ENCODE measurements around the gene ALDH5A1. TPM values are rescaled to one million over a fixed set of nuclear protein-coding genes. Genes with fewer than 3 reads are reported as not detected.

Gene ALDH5A1
- total and polyA plus RNA-seq, 8 donors = 0.58 to 9.8 (median 2.5) TPM

Other genes starting within 250 kb of the ALDH5A1 start
- gene DCDC2, start 136.9 kb upstream of the ALDH5A1 start, total RNA-seq = 1 to 10 TPM in 3 of 5 donors, under 1 TPM in 2; under 0.01 to 2.8 (median 2.2) TPM
- 1 to 10 TPM in 1 of 3 donors, under 1 TPM in 2; 0.15 to 2.7 (median 0.48) TPM for gene DCDC2, start 136.9 kb upstream of the ALDH5A1 start, polyA plus RNA-seq
- 10 to 100 TPM; 17.0 to 45.2 (median 36.8) TPM for gene MRS2, start 92.0 kb upstream of the ALDH5A1 start, total RNA-seq
- gene MRS2, start 92.0 kb upstream of the ALDH5A1 start, polyA plus RNA-seq = 10 to 100 TPM in 2 of 3 donors, 1 to 10 TPM in 1; 8.4 to 19.7 (median 12.0) TPM
- 1 to 10 TPM in 2 of 5 donors, under 1 TPM in 1, not detected in 2; 0.43 to 2.8 (median 1.3) TPM for gene GPLD1, start 5.4 kb upstream of the ALDH5A1 start, total RNA-seq
- gene GPLD1, start 5.4 kb upstream of the ALDH5A1 start, polyA plus RNA-seq = under 1 TPM; 0.18 to 0.44 (median 0.31) TPM
- under 1 TPM in 2 of 5 donors, not detected in 3; 0.37 to 0.58 TPM for gene KIAA0319, start 151.2 kb downstream of the ALDH5A1 start, total RNA-seq
- gene KIAA0319, start 151.2 kb downstream of the ALDH5A1 start, polyA plus RNA-seq = under 1 TPM in 2 of 3 donors, not detected in 1; 0.05 to 0.06 TPM
- 100 to 1,000 TPM in 1 of 5 donors, 10 to 100 TPM in 4; 18.7 to 112 (median 21.0) TPM for gene TDP2, start 171.9 kb downstream of the ALDH5A1 start, total RNA-seq
- 10 to 100 TPM; 23.5 to 43.5 (median 31.4) TPM for gene TDP2, start 171.9 kb downstream of the ALDH5A1 start, polyA plus RNA-seq
- gene ACOT13, start 172.1 kb downstream of the ALDH5A1 start, total RNA-seq = 10 to 100 TPM in 1 of 5 donors, 1 to 10 TPM in 4; 2.9 to 10.4 (median 6.1) TPM
- gene ACOT13, start 172.1 kb downstream of the ALDH5A1 start, polyA plus RNA-seq = 10 to 100 TPM; 19.9 to 22.1 (median 21.4) TPM
- 10 to 100 TPM; 29.5 to 87.1 (median 66.5) TPM for gene C6orf62, start 224.2 kb downstream of the ALDH5A1 start, total RNA-seq
- gene C6orf62, start 224.2 kb downstream of the ALDH5A1 start, polyA plus RNA-seq = 10 to 100 TPM; 34.5 to 40.8 (median 37.4) TPM